NCI-H446 treated with DMSO at 0.1 percent for 48 hours (cell line): ENCODE results near the gene FBXO42.
"Not testable (repeated sequence)": the region's sequence is repeated elsewhere in the genome, so short reads cannot be mapped to it uniquely, and the experiment has no call there.

Experiments
- DNase-seq: peaks from one replicate; lab custom pipeline; 2025; lab: John Stamatoyannopoulos, UW

Gene FBXO42

DNA sequence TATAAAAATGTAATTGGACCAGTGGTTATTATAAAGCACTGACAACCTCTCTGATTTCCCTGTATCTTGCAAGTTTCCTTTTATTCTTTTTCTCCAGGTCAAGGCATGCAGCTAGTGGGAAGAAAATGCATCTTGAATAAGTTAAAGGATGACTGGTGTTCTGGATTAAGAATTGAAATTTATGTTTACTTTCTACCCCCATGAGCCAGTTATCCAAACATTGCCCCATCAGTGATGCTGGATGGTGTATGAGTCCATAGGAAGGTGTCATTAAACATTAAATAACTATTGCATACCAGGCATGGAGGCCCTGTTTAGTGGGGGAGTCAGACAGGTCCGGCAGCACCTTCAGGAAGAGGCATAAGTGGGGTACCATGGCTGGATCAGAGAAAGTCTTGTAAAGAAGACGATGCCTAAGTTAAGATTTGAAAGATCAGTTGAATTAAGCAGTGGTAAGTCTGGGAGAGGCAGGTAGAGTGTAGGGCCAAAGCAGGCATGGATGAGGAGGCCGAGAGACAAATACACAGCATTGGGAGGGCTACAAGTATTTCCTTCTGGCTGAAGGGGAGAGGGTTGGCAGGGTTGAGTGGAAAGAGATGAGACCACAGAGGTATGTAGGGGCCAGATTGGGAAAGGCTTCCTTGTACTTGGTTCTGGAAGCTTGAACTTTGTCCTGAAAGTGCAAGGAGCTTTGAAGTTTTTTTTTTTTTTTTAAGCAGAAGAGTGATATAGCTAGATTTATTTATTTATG, 20.4 kb upstream of the FBXO42 start:
- no peak for DNase-seq

DNA sequence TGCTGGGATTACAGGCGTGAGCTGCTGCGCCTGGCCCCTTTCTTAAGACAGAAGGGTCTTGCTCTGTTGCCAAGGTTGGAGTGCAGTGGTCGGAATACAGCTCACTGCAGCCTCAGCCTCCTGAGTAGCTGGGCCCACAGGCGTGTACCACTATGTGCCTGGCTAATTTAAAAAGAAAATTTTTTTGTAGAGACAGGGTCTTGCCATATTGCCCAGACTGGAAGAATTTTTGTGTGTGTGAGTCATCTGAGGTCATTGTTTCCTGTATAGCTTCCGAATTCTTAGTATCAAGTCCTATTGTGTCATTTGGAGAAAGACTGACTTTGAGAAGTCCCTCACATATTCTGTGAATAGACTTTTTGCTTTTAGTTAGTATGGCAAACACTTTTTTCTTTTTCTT, 19.4 kb upstream of the FBXO42 start:
- DNase-seq: no peak

DNA sequence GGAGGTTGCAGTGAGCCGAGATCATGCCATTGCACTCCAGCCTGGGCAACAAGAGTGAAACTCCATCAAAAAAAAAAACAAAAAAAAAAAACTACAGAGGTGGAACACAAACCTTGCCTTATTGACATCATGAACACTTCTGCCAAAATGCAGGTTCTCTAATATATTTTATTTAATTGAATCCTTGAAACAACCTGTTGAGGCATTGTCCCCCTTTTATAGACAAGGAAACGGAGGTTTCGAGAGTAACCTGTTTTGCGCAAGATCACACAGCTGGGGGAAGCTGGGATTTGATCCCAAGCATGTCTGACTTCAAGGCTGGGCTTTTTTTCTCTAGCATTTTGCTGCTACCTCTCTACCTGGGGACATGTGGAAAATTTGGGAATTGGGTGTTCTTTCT, 17.5 kb upstream of the FBXO42 start:
- no peak for DNase-seq

- no peak for DNase-seq
These were observed 15.9 kb upstream of the FBXO42 start for GRCh38 chr1:16367968-16368890.

- peak; percentile 86 for DNase-seq
These were observed 15.1 kb upstream of the FBXO42 start for GRCh38 chr1:16367258-16367967.

GRCh38 chr1:16366722-16367257, 14.5 kb upstream of the FBXO42 start, which contains the start of gene SZRD1:
SZRD1 (plus strand) TSS chr1:16367242; CDS start chr1:16367258, 16 bp downstream.
- peak; percentile 100 for DNase-seq

GRCh38 chr1:16365146-16365498, 12.8 kb upstream of the FBXO42 start:
- not testable (repeated sequence) for DNase-seq

GRCh38 chr1:16356867-16357266, 4.6 kb upstream of the FBXO42 start:
- no peak for DNase-seq

DNA sequence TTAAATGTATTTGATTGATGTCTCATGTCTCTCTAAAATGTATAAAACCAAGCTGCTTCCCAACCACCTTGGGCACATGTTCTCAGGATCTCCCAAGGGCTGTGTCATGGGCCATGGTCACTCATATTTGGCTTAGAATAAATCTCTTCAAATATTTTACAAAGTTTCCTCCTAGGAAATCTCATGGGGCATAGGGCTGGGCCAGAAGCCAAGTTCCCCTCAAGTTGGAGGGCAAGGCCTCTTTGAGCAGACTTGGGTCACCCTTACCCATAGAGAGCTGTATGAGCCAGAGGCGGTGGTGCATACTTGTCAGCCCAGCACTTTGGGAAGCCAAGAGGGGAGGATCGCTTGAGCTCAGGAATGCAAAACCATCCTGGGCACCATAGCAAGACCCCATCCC, 2.3 kb upstream of the FBXO42 start:
- no peak for DNase-seq

- no peak for DNase-seq
These were observed 709 bp upstream of the FBXO42 start for GRCh38 chr1:16352842-16353535.

DNA sequence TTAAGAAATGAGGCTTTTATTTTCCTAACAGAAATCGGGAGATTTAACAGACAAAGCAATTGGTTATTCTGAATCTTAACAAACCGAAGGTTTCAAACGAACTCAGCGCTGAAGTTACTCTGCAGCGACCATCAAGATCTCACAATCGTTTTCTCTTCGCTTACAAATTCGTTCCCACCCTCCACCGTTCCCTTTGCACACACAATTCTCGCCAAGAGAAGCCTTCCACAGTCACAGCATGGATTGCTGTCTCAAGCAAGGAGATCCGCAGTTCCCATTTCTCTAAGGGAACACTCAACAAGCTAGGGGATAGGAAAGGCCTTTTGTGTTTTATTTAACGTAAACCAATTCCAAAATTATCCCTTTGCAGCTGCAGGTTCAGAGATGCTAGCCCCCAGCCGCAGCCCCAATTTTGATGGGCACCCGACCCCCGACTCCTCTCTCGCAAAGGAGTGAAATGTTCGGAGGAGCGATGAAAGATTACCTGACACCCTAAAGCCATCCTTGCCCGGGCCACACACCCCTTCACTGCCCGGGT, 755 bp downstream of the FBXO42 start:
- DNase-seq: no peak

DNA sequence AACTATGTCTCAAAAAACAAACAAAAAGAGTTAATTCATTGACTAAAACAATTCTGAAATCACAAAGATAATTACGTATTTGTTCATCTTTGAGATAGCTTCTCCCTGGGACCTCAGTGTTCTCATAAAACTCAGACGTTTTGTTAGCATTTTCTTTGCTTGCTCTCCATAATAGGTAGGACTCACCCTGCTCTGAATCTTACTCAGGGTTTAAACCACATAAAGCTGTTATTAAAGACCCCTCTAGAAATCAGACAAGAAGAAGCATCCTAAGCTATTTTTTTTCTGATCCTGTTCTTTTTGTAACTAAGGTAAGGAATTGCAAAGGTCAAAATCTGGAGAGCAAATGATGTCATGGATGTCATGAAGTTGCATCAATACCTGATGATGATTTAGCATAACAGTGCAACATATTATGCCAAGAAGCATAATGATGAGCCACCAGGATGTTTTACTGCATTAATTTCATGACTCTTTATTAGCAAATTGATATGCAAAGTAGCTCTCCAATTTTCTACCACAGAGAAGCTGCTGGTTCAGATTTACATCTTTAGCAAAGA, 2.4 kb downstream of the FBXO42 start:
- no peak for DNase-seq

- DNase-seq: no peak
These were observed 3.7 kb downstream of the FBXO42 start for GRCh38 chr1:16348414-16349182.

- not testable (repeated sequence) for DNase-seq
These were observed 9.0 kb downstream of the FBXO42 start for GRCh38 chr1:16343276-16343675.

DNA sequence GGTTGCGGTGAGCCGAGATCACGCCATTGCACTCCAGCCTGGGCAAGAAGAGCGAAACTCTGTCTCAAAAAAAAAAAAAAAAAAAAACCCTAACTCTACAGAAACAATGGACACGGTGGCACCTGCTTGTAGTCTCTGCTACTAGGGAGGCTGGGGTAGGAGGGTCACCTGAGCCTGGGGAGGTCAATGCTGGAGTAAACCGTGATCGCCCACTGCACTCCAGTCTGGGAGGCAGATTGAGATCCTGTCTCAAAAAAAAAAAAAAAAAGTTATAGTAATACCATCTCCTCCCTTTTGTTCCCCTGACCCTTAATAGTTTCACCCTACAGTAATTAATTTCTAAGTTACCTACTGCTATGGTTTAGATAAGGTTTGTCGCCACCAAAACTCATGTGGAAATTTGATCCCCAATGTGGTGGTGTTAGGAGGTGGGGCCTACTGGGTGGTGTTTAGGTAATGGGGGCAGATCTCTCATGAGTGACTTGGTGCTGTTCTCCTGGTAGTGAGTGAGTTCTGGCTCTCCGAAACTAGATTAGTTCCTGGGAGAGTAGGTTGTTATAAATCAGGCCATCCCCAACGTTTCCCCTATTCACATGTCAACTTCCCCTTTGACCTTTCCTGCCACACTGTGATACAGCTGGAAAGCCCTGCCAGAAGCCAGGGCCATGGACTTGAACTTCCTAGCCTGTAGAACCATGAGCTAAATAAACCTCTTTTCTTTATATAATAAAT, 9.8 kb downstream of the FBXO42 start:
- DNase-seq: no peak

GRCh38 chr1:16340673-16341072, 11.6 kb downstream of the FBXO42 start:
- no peak for DNase-seq

DNA sequence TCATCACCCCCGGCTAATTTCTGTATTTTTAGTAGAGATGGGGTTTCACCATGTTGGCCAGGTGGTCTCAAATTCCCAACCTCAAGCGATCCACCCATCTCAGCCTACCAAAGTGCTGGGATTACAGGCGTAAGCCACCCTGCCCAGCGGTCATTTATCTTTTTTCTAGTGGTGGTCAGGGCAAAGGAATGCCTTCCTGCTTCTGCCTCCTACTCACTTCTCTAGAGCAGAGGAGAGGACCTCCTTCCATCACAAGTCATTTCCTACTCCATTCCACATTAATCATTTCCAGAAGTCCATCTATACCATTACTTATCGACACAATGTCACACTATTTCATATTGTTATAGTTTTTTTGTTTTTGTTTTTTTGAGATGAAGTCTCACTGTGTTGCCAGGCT, 13.3 kb downstream of the FBXO42 start:
- no peak for DNase-seq

- DNase-seq: no peak
These were observed 17.5 kb downstream of the FBXO42 start for GRCh38 chr1:16334655-16335340.

DNA sequence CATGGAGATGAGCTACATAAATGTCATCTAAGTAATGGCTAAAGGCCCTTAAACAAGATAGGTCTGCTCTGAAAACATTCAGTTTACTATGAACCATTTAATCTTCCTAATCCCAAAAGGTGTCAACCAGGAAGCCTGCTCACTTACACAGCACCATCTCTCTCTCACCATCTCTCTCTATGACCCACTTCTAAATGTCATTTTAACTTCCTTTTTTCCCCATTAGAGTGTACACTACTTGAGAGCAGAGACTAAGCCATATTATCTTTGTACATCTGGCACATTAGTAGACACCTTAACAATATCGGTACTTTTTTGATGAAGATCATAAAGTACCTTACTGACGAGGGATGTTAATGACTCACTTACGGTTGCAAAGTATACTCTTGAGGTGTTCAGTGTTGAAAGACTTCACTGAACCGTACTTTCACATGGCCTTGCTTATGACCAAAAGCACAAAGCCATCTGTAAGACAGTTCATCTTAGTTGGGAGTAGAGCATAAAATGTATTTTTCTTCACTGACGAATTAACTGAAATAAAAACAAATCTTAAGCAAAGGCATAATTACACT, 25.4 kb downstream of the FBXO42 start:
- DNase-seq: no peak
